KBM-7 (cell line): ENCODE measurements around the gene CDC6.
A peak's percentile ranks its signal among the peaks of the same experiment; 100 is the strongest.

Experiments
- DNase-seq: peaks from one replicate; pipeline ENCODE4 v3.0.0-alpha.2; 2015
- in situ Hi-C: fragments of 300-500 bp; cut with MboI; formaldehyde crosslinking; loops from 2 replicates; pipeline ENCODE4 v1.14.3; 2020; ENCODE audit warnings: low sequenced_read_pairs, low pct_unique_long_range_greater_than_20kb, mixed read lengths

Gene CDC6

DNA sequence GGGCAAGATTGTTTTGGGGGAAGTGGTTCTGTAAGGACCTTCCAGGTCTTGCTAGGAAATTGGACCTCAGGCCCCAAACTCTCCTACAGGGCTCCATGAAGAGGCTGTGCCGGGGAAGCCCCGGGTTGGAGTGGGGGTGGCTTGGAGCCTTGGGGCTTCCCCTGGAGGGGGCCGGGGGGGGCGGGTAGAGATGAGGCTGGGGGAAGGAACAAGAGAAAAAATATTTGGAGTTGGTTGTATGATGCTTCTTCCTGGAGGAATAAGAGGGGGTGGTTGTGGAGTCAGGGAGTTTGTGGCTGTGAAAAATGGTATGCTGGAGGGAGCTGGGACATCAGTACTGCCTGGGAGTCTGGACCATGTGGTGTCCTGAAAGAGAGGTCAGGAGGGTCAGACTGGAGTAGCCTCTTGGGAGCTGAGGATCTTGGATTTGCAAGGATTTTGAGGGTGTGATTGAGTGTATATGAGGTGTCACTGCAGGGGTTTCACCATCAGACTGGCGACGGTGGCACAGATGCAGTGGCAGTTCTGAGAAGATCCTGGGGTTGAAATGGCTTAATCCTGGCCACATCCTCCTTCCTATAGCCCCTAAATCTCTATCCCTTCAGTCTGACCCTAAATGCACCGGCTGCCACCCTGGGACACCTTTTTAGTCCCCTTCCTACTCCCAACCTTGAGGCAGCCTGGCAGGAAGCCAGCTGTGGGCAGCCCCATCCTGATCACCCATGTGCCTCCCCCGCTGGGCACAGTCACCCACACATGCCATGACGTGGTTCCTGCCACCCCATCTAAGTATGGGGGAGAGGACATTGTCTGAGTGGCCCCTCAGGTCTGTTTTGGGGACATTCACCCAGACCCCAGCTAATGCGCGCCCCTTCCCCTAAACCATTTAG is 32.2 kb downstream of the CDC6 start:
- in situ Hi-C loops = no loop called here
- DNase-seq = no peak

DNA sequence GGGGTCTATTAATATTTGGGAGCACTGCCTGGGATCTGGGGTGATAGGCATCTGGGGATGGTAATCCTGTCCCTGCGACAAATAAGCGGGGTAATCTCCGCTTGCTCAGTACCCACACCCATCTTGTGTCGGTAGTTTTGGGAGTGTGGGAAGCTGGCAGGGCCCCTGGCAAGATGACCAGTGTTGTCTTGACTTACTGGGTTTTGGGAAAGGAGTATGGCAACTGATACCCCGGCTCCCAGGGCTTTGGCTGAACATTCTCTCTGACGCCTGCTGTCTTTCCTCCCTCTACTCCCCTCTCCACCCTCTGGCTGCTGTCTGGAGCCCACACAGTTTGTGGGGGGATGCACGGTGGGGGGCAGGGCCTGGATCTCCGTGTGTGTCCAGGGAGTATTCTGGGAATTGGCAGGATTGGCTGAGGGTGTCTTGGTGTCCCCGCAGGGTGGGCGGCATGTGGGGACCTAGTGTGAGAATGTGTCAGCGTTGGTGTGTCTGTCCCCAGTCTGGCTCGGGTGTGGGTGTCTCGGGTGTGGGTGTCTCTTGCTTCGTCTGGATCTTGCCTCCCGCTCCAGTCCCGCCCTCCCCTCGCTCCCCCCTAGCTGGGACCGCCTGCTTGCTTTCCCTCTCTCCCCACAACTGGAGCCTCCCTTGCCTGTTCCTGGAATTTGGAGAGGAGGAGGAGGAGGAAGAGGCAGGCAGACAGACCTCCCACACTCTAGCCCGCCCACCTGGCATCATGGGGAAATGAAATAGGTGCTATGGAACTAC is 33.3 kb downstream of the CDC6 start:
- DNase-seq = no peak
- in situ Hi-C loops = no loop called here

DNA sequence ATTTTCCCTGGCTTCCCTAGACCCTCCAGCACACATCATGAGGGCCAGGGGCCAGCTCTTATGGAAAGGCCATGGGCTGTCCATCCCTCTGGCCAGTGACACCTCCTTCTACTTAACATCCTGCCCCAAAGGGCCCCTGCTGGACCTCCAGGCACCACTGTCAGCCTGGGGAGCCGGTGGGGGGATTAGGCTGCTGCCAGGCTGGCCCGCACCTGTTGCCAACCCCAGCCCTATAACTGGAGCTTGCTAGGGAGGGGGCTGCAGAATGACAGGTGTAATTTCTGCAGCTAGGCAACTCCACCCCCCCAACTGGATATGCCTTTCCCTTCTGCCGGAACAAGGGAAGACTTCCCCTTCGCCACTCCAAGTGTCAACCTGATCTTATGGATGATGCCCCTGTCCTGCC is 33.8 kb downstream of the CDC6 start:
- in situ Hi-C loops = no loop called here
- DNase-seq = no peak

DNA sequence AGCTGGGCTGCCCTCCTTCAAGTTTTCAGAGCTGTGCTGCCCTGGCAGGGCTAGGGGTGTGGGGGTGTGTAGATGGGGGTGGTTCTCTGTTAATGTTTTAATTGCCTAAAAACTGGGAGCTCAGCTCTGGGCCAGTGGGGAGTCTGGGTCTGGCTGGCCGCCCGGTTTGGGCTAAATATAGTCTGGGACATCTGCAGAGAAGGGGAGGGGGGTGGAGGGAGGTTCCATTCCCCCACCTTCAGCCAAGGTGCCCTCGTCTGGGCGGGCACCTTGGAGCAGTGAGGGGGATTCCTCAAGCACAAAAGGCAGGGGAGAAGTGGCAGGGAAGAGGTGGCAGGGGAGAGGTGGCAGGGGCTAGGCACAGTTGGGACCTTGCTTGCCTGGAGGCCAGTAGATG is 34.3 kb downstream of the CDC6 start:
- no peak for DNase-seq
- in situ Hi-C loops = no loop called here

DNA sequence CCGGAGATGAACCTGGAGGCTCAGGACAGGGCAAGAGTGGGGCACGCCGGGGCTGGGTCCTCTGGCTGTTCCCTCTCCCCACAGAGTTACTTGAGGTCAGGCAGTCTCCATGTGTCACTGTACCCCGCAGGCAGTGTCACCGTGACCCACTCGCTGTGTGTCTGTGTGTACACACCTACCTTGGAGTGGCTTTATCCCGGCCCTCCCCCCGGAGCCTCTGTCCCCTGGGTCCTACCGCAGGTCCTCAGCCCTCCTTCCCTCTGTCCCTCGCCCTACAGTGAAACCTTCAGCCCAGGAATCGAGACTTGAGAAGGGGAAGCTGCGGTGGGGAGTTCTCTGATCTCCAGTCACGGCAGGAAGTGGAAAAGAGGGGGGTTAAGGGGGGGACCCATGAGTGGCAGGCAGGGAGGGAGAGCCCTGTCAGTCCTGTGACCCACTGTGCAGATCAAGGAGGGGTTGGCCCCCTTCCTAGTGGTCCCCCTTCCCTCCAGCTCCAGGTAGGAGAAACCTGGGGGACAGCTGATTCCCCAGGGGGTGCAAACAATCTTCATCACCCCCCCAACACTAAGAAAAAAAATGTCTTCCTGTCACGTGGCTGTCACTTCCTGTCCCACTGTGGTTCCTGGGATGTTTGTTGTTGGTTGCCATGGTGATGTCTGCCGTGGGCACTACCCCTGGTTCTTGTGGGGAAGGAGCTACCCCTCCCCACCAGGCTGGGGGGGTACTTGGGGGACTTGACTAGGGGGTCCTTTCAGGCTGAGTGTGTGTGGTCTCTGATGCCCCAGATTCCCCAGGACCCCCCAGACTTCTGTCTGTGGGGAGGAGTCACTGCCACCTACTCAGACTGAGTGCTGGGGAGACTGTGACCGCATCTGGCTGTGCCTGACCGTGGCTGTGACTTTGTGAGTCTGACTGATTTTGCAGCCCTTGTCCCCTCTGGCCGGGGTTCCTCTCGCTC is 35.0 kb downstream of the CDC6 start:
- peak; percentile 98 for DNase-seq
- in situ Hi-C loops = no loop called here

DNA sequence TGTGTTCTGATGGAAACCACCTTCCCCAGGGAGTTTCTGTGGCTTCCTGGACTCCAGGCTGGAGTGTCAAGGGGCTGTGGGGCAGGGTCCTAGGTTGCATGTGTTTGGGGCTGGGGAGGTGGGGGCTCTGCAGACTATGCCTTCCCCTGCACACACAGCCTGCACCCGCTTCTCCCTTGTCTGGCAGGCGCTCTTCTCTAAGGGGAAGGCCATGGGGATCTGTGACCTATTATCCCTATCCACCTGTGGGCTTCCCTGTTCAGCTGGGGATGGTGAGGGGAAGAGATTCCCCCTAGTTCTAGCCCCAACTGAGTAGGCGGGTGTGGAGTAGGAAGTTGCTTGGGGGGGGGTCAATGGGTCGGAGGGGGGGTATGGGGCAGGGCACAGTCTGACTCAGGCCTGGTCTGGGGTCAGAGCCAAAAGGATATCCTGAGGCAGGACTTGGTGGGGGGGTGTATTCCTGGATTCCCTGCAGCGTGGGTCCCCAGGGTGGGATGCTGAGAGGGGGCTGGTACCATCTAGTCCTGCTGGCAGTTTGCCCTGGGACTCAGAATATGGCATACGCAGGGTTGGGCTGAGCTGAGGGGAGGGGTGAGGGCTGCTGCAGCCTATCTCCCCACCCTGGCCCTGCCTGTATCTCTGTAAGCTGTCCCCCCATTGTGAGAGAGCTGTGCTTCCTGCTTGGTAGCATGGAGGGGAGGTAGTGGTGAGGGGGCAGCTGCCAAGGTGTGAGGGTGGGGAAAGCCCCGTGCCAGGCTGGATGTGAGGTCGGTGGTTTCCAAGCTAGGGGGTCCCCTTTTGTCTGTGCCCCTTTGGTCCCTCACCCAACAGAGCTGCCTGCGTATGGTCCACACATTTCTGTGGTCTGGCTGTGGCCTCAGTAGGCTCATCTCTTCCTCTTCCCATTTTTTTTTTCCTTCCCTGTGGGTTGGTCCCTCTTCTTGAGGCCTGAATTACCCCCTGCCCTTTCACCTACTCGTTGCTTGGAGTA is 36.0 kb downstream of the CDC6 start:
- in situ Hi-C loops = no loop called here
- DNase-seq = no peak

DNA sequence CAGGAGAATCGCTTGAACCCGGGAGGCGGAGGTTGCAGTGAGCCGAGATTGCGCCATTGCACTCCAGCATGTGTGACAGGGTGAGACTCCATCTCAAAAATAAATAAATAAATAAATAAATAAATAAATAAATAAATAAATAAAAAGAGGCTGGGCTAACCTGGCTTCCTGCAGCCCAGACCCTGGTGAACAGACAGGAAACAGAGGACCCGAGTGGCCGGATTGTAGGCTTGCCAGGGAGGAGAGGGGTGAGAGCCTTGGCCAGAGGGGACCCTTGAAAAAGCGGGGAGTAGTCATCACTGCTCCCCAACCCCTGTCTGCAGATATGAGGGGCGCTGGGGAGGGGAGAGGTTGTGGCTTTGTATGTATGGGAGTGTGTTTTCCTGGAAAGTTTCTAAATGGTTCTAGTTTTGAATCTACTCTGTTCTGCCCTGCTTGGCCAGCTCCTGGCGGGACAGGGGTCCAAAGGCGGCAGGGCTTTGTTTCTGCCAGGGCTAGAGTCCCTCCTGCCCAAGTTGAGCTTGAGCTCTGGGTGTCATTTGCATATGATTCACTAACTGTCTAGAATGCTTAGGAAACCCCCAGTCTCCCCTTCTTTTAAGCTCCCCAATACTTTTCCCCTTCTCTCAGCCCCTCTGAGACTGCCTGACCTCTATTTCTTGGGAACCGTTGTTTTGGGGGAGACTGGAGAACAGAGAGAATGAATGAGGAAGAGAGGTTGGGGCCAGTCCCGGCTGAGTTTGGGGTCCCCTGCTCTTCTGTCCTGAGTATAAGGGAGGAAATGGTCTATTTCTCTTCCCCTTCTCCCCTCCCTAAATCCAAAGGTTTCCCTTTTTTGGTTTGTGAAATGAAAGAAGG is 37.7 kb downstream of the CDC6 start:
- DNase-seq = no peak
- in situ Hi-C loops = no loop called here

DNA sequence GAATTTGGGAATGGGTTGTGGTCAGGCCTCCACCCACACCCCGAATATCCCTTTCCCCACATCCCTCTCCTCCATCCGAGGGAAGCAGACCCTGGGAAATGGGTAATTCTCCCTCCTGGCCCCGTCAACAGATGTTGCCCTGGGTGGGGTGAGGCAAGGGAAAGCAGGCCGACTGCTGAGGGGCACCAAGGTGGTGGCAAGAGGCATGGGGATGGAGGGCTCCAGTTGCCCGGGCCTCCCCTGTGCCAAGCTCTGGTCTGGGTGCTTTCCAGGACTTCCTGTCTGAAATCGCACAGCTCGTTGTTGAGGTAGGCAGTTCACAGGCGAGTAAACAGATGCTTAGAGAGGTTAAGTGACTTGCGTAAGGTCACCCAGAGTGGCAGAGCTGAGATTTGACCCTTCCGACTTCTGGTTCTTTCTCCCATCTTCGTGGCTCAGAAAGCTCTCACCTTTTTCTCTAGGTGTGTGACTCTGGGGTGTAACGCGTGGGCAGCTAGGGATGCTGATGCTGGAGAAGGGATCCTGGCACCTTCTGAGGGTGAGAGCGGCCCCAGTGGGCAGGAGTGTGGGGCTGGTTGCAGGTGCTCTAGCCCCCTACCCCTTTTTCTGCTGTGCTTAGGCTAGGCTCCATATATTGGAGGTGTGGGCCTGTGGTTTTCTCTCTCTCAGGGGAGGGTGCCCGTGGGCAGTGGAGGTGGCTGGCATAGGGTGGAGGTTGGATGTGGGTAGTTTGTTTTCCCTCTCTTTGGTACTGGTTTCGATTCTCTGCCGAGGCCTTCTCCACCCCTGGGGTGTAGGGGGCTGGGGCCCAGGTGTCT is 38.5 kb downstream of the CDC6 start:
- in situ Hi-C loops = no loop called here
- no peak for DNase-seq

DNA sequence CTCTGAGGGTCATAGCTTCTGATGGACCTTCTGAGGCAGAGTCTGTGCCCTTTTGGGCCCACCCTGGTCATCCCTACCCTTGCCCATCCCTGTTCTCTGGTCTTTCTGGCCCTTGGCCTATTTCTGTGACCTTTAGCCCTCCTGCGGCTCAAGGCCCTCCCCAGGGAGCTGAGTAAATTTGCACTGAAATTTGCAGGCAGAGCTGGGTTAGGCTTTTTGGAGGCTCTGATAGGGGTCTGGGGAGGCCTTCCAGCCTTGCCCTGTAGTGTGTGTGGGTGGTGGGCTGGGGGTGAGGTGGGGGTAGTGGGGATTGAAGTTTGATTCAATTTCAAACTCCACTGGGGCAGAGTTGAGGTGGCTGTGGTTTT is 39.1 kb downstream of the CDC6 start:
- no peak for DNase-seq
- in situ Hi-C loops = no loop called here

DNA sequence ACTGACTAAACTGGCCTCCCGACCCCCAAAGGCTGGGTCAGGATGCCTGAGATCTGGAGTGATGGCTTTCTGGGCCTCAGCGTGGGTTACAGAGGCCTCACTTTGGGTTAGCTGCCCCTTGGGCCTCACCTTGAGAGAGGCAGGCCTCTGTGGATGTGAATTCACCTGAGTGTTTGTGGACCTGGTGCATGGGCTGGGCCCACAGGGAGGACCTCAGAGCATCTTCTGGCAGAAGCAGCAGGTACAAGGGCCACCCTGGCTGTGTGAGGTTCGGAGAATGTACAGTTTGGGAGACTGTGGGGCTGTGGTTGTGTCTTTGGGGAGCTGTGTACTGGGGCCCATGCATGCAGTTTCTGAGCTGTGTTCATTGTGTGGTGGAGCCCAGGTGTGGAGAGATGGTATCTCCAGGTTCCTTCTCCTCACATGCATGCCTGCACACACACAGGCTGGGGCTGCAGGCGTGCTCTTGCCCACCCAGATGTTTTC is 39.6 kb downstream of the CDC6 start:
- DNase-seq = no peak
- in situ Hi-C loops = no loop called here

DNA sequence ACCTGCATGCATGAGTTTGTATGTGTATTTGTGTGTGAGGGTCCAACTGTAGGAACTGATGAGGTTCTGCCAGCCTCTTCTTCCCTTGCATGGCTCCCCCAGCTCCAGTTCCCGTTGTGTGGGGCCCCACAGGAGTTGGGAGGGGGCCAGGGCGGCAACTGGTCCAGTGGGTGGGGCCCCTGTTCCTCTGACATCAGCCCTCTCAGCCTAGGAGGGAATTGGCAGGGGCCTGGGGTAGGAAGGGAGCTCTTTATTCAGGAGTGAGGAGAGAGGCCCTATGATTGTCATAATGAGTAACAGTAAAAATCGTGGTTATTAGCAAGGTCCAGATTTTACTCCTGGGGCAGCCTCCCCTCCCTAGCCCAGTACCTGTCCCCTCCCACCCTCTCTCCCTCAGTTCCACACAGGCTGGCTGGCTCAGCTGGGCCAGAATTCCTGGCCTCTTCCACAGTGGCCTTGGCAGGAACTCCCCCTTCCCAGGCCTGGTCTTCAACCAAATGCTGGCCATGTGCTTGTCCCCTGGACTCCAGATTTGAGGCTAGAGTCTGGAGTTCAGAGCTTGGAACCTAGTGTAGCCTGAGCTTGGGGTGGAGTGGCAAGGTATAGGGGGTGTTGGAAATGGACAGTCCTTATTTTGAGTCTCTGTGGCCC is 40.2 kb downstream of the CDC6 start:
- in situ Hi-C loops = no loop called here

DNA sequence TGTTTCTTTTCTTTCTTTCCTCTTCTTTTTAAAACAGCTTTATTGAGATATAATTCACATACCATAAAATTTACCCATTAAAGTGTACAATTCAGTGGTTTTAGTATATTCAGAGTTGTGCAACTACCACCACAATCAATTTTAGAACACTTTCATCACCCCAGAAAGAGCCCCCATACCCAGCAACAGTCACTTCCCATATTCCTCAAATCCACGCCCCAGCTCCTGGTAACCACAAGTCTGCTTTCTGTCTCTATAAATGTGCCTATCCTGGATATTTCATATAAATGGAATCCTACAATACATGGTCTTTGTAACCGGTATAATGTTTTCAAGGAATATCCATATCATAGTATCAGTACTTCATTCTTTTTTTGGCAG is 40.7 kb downstream of the CDC6 start:
- DNase-seq = no peak
- in situ Hi-C loops = no loop called here

More for the DNA sequence above, 40.2 kb downstream of the CDC6 start:
- DNase-seq = no peak

DNA sequence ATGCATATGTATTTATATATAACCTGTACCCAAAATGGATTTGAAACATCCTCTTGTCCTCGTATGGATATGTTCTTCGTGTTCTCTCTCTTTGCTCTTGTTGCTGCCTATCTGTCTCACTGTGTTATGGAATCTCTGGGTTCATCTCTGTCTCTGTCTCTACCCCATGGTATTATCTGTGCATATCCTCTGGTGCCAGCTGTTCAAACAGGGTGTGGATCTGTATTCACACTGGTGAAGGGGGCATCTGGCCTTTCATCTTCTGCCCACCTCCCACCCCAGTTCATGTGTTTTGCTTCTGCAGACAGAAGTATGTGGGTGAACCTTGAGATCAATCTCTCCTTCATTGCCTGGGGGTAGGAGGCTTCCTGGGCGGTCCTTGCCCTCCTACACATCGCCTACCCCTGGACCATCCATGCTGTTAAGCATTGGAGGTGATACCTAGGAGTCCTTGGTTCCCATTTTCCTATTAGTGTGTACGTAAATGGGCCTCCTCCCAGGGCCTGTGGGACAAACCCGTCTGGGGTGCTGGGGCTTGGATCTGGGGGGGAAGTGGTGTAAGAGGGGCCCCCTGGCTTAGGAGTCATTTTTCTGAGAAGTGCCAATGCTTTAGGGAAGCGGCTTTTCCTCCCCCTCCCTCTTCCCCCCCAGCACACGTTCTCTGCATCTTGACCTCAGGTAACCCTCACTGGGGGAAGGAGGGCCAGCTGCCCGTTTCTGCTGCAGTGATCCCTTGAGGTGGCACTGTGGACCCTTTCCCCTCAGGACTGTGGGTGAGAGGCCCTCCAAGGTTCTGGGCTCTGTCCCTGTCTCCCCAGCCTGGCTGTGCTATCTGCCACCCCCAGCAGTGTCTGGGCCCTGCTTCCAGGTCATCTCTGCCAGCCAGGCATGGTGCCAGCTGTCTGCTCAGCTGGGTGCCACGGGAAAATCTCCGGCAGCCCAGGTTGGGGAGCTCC is 42.4 kb downstream of the CDC6 start:
- peak; percentile 85 for DNase-seq
- in situ Hi-C loops = no loop called here

DNA sequence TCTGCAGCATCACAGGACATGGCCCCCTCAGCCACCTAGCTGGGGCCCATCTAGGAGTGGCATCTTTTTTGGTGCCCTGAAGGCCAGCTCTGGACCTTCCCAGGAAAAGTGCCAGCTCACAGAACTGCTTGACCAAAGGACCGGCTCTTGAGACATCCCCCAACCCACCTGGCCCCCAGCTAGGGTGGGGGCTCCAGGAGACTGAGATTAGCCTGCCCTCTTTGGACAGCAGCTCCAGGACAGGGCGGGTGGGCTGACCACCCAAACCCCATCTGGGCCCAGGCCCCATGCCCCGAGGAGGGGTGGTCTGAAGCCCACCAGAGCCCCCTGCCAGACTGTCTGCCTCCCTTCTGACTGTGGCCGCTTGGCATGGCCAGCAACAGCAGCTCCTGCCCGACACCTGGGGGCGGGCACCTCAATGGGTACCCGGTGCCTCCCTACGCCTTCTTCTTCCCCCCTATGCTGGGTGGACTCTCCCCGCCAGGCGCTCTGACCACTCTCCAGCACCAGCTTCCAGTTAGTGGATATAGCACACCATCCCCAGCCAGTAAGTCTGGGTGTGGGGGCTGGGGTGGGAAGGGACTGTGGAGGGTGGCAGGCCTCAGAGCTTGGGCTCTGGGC is 43.3 kb downstream of the CDC6 start:
- in situ Hi-C loops = no loop called here
- DNase-seq = no peak
